HepG2 (cell line): ENCODE measurements around the gene LIMK2. TPM values are rescaled to one million over a fixed set of nuclear protein-coding genes. Genes with fewer than 3 reads are reported as not detected.

Source experiments
- CREB3 ChIP-seq: sonication (generic); formaldehyde crosslinking; IDR thresholded peaks from 2 replicates; pipeline ENCODE4 v1.5.0; 2020; ENCODE audit warnings: missing genetic modification reagents
- FOXA3 ChIP-seq: IDR thresholded peaks from 2 replicates; pipeline ENCODE4 v1.6.1; 2016; ENCODE audit warnings: missing genetic modification reagents, missing compliant biosample characterization
- GABPB1 ChIP-seq: IDR thresholded peaks from 2 replicates; pipeline ENCODE4 v1.6.1; 2016; ENCODE audit warnings: mild to moderate bottlenecking, missing genetic modification reagents, moderate library complexity, missing compliant biosample characterization
- HCFC1 ChIP-seq: fragments of 150-350 bp; IDR thresholded peaks from 2 replicates; pipeline ENCODE4 v1.6.1; 2014; ENCODE audit warnings: low read depth, low read length
- JDP2 ChIP-seq: sonication (generic); formaldehyde crosslinking; IDR thresholded peaks from 2 replicates; pipeline ENCODE4 v1.8.1; 2022; ENCODE audit warnings: missing genetic modification reagents, borderline replicate concordance
- KAT2B ChIP-seq: fragments of 150-350 bp; IDR thresholded peaks from 2 replicates; pipeline ENCODE4 v1.6.1; 2014; ENCODE audit warnings: low read depth, low read length, borderline replicate concordance
- MEF2D ChIP-seq: sonication (generic); formaldehyde crosslinking; IDR thresholded peaks from 2 replicates; pipeline ENCODE4 v1.5.1; 2020; ENCODE audit warnings: mild to moderate bottlenecking, missing genetic modification reagents
- MTF2 ChIP-seq: sonication (generic); formaldehyde crosslinking; IDR thresholded peaks from 2 replicates; pipeline ENCODE4 v1.5.0; 2020; ENCODE audit warnings: missing genetic modification reagents, borderline replicate concordance
- MXD3 ChIP-seq: IDR thresholded peaks from 2 replicates; pipeline ENCODE4 v1.6.1; 2016; ENCODE audit warnings: mild to moderate bottlenecking, missing biosample characterization, missing genetic modification reagents
- NFYB ChIP-seq: sonication (generic); formaldehyde crosslinking; IDR thresholded peaks from 2 replicates; pipeline ENCODE4 v1.4.0; 2020; ENCODE audit warnings: missing genetic modification reagents
- NPAS2 ChIP-seq: sonication (generic); formaldehyde crosslinking; IDR thresholded peaks from 2 replicates; pipeline ENCODE4 v1.8.0; 2022; ENCODE audit warnings: mild to moderate bottlenecking, missing genetic modification reagents, borderline replicate concordance
- POLR2G ChIP-seq: fragments of 200-400 bp; formaldehyde crosslinking; IDR thresholded peaks from 2 replicates; pipeline ENCODE4 v1.6.1; 2018; ENCODE audit warnings: mild to moderate bottlenecking, low read depth, low read length, moderate library complexity
- PRPF4 ChIP-seq: fragments of 200-400 bp; formaldehyde crosslinking; IDR thresholded peaks from 2 replicates; pipeline ENCODE4 v1.6.1; 2016; ENCODE audit warnings: low read length, low read depth; ENCODE audit not compliant: poor library complexity, severe bottlenecking
- RARA ChIP-seq: IDR thresholded peaks from 2 replicates; pipeline ENCODE4 v1.6.1; 2016; ENCODE audit warnings: missing genetic modification reagents, missing compliant biosample characterization
- TBX2 ChIP-seq: sonication (generic); formaldehyde crosslinking; IDR thresholded peaks from 2 replicates; pipeline ENCODE4 v1.5.0; 2020; ENCODE audit warnings: missing genetic modification reagents, mild to moderate bottlenecking, borderline replicate concordance
- TEAD3 ChIP-seq: optimal IDR thresholded peaks from 2 replicates; pipeline ENCODE3; 2016; ENCODE audit warnings: borderline replicate concordance
- TERF1 ChIP-seq: sonication (generic); formaldehyde crosslinking; IDR thresholded peaks from 2 replicates; pipeline ENCODE4 v1.8.0; 2022; ENCODE audit warnings: mild to moderate bottlenecking, missing genetic modification reagents, moderate library complexity
- TFAP4 ChIP-seq: sonication (generic); IDR thresholded peaks from 2 replicates; pipeline ENCODE4 v1.6.1; 2016; ENCODE audit warnings: low read depth, borderline replicate concordance
- THYN1 ChIP-seq: sonication (generic); formaldehyde crosslinking; IDR thresholded peaks from 2 replicates; pipeline ENCODE4 v1.8.1; 2023; ENCODE audit warnings: low read depth, mild to moderate bottlenecking, moderate library complexity, missing genetic modification reagents, borderline replicate concordance
- YEATS4 ChIP-seq: sonication (generic); formaldehyde crosslinking; IDR thresholded peaks from 2 replicates; pipeline ENCODE4 v1.4.0; 2020; ENCODE audit warnings: missing genetic modification reagents, borderline replicate concordance
- ZFP37 ChIP-seq: sonication (generic); formaldehyde crosslinking; IDR thresholded peaks from 2 replicates; pipeline ENCODE4 v1.4.0; 2020; ENCODE audit warnings: missing genetic modification reagents, borderline replicate concordance
- ZFP41 ChIP-seq: sonication (generic); formaldehyde crosslinking; IDR thresholded peaks from 2 replicates; pipeline ENCODE4 v1.4.0; 2020; ENCODE audit warnings: mild to moderate bottlenecking, missing genetic modification reagents, borderline replicate concordance
- ZFP82 ChIP-seq: sonication (generic); formaldehyde crosslinking; IDR thresholded peaks from 2 replicates; pipeline ENCODE4 v1.5.1; 2020; ENCODE audit warnings: mild to moderate bottlenecking, missing genetic modification reagents, borderline replicate concordance
- ZNF224 ChIP-seq: sonication (generic); formaldehyde crosslinking; IDR thresholded peaks from 2 replicates; pipeline ENCODE4 v1.5.0; 2020; ENCODE audit warnings: mild to moderate bottlenecking, missing genetic modification reagents
- ZNF460 ChIP-seq: sonication (generic); formaldehyde crosslinking; IDR thresholded peaks from 2 replicates; pipeline ENCODE4 v1.5.1; 2020; ENCODE audit warnings: missing genetic modification reagents, mild to moderate bottlenecking, borderline replicate concordance
- ZNF556 ChIP-seq: sonication (generic); formaldehyde crosslinking; IDR thresholded peaks from 2 replicates; pipeline ENCODE4 v1.4.0; 2020; ENCODE audit warnings: mild to moderate bottlenecking, missing genetic modification reagents, borderline replicate concordance
- ZNF570 ChIP-seq: sonication (generic); formaldehyde crosslinking; IDR thresholded peaks from 2 replicates; pipeline ENCODE4 v1.4.0; 2020; ENCODE audit warnings: mild to moderate bottlenecking, missing genetic modification reagents, borderline replicate concordance
- ZNF674 ChIP-seq: sonication (generic); formaldehyde crosslinking; IDR thresholded peaks from 2 replicates; pipeline ENCODE4 v1.5.0; 2020; ENCODE audit warnings: low read depth, mild to moderate bottlenecking, missing genetic modification reagents
- polyA plus RNA-seq, 8 experiments: library from polyadenylated mRNA; depleted of rRNA in 3 of 8; stranded (reverse) in 7 of 8; unstranded in 1 of 8; fragments of >200 nt; fragmentation: Illumina TruSeq in 4 of 8; extraction: Trizol in 4 of 8; gene quantifications; 2 replicates each; pipeline versions ENCODE4 v1.2.1 to v1.2.3, GENCODE V29; 2011 to 2016; ENCODE audit warnings: low read depth in 4 of 8, missing spikeins in 1 of 8, mixed read lengths in 1 of 8; ENCODE audit not compliant: insufficient read depth in 1 of 8
- total RNA-seq, 5 experiments: library from RNA; depleted of rRNA; stranded (reverse); fragments of >200 nt; fragmentation: Illumina TruSeq; extraction: Trizol; gene quantifications; 2 replicates each; pipeline ENCODE4 v1.2.3, GENCODE V29; 2016; ENCODE audit warnings: low read depth in 1 of 5

LIMK2 gene
- total and polyA plus RNA-seq, 2 of the 13 experiments (the other 11 are each of a cell fraction or from before 2014, with no cell fraction given), result 20.9 to 29.8 TPM

GRCh38 chr22:31230871-31231621, 18.9 kb downstream of the LIMK2 start (continued):
- 0 out of 2 replicates have a peak, but pooled peaks have one; percentile 29 for TF ChIP-seq TFAP4
- TF ChIP-seq PRPF4, result no peak
- no peak for TF ChIP-seq CREB3 (CRISPR knock-in tag)
- TF ChIP-seq NFYB (CRISPR knock-in tag), result no peak
- TF ChIP-seq THYN1 (CRISPR knock-in tag), result no peak
- TF ChIP-seq ZFP41 (CRISPR knock-in tag), result no peak
- no peak for TF ChIP-seq ZFP37 (CRISPR knock-in tag)
- TF ChIP-seq YEATS4 (CRISPR knock-in tag), result no peak
- no peak for TF ChIP-seq KAT2B
- no peak for TF ChIP-seq TEAD3 (CRISPR knock-in tag)
- TF ChIP-seq MEF2D (CRISPR knock-in tag), result no peak
- TF ChIP-seq ZNF556 (CRISPR knock-in tag), result no peak
- TF ChIP-seq ZNF570 (CRISPR knock-in tag), result no peak
- TF ChIP-seq TBX2, result peak; percentile 73; the same call in 1 of the 2 replicates
- TF ChIP-seq HCFC1, result no peak
- TF ChIP-seq MXD3 (CRISPR knock-in tag), result no peak
- no peak for TF ChIP-seq TERF1
- TF ChIP-seq ZFP82 (CRISPR knock-in tag), result no peak
- TF ChIP-seq JDP2 (CRISPR knock-in tag), result no peak
- 0 out of 2 replicates have a peak, but pooled peaks have one; percentile 9 for TF ChIP-seq RARA (CRISPR knock-in tag)
- TF ChIP-seq ZNF224 (CRISPR knock-in tag), result no peak
- 0 out of 2 replicates have a peak, but pooled peaks have one; percentile 8 for TF ChIP-seq GABPB1 (CRISPR knock-in tag)
- no peak for TF ChIP-seq NPAS2 (CRISPR knock-in tag)
- no peak for TF ChIP-seq MTF2 (CRISPR knock-in tag)
- no peak for TF ChIP-seq ZNF674
- TF ChIP-seq ZNF460 (CRISPR knock-in tag), result no peak; the same call in 1 of the 2 replicates
- no peak for TF ChIP-seq POLR2G
- TF ChIP-seq FOXA3 (CRISPR knock-in tag), result peak; percentile 73
